Measurements from ENCODE around the gene SLC7A7.

- TF ChIP-seq CTCF (conservative IDR thresholded peaks at IDR 0.05) = no peak
- no peak for TF ChIP-seq ZFX (IDR thresholded peaks at IDR 0.05)
These were observed 39.0 kb downstream of the SLC7A7 start for GRCh38 chr14:22776215-22776614.
